Amniotic epithelial cell (primary cell): ENCODE results near the gene STARD3NL.
A peak's percentile ranks its signal among the peaks of the same experiment; 100 is the strongest.
"Not testable (repeated sequence)": the region's sequence is repeated elsewhere in the genome, so short reads cannot be mapped to it uniquely, and the experiment has no call there.

Source experiments
- DNase-seq: peaks from one replicate; pipeline ENCODE4 v3.0.0-alpha.2; 2010; ENCODE audit warnings: low read depth

Gene STARD3NL, protein sequence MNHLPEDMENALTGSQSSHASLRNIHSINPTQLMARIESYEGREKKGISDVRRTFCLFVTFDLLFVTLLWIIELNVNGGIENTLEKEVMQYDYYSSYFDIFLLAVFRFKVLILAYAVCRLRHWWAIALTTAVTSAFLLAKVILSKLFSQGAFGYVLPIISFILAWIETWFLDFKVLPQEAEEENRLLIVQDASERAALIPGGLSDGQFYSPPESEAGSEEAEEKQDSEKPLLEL

DNA sequence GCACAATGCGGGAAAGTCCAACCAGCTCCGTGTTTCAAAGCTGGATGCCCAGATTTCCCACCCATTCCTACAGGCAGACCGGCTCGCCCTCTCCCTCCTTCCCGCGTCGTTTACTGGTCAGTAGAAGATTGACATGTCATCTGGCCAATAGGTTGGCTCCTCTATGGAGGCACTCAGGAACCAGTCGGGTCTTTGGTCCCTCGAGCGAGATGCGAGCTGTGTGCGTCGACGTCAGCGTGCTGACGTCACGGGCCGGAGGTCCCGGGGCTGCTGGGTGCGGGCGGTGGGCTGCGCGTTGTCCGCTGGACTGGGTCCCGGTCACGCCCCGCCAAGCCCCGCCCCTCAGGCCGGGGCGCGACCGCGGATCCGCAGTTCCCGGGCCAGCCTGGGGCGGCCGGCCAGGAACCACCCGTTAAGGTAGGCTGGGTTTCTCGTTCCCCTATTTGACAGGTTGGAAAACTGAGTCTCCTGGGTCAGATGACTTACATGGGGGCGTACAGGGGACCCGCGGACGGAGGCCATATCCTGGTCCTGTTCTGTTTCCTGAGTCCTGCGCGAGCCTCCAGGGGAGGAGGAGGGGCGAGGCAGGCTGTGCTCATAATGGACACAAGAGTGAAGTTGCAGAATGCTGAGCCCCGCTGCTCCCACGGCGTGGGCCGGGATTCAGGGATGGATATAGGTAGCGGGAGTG, at the start of gene STARD3NL:
STARD3NL (plus strand) TSS at position 242 of the 691 bp plus-strand sequence. CDS start 29,260 bp downstream, outside the sequence.
- DNase-seq: peak; percentile 100

DNA sequence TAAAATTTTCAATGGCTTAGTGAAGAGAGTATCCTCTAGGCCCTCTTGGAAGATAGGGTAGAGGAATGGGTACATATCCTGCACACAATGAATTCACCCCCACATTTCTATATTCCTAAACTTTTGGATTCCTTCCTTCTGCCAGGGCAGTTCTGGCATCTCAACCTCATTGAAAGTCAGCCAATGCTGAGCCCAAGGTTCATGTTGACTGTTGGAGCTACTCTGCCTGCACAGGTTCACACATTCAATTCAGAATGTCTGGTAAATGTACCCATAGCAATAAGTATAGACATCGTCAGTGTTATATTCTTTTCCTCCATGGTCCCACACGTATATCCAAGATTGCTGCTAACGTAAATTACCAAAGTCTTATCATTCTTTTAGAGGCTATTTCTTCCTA, 48.9 kb upstream of the STARD3NL start:
- DNase-seq: no peak

DNA sequence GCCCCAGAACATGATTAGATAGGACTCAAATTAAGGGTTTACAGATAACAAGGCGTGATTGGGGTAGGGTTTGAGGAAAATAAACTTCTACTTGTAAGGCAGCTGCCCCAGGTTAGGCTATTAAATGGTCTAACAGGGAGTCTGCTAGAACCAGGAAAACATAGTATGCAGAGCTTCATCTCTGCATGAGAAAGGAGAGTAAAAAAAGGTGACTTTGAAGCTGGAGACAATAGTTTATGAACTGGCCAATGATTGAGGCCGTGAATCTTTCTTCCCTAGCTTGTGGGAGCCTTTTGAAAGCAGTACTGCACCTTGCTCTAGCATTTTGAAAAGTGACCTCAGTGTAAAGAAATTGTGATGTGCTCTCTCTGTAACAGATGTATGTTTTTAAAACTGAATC, 48.5 kb upstream of the STARD3NL start:
- no peak for DNase-seq

DNA sequence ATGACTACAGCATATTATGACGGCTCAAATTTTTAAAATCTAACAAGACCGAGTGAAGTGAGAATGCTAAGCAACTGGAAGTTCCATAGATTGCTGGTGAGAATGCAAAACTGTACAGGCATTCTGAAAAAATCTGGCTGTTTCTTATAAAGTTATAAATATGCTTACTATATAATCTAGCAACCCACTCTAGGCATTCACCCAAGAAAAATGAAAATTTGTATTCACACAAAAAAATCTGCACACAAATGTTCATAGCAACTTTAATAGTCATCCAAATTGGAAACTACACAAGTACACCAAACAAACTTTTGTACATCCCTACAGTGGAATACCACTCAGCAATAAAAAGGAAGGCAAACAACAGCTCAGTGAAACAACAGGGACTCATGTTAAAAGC, 39.9 kb upstream of the STARD3NL start:
- DNase-seq: no peak

DNA sequence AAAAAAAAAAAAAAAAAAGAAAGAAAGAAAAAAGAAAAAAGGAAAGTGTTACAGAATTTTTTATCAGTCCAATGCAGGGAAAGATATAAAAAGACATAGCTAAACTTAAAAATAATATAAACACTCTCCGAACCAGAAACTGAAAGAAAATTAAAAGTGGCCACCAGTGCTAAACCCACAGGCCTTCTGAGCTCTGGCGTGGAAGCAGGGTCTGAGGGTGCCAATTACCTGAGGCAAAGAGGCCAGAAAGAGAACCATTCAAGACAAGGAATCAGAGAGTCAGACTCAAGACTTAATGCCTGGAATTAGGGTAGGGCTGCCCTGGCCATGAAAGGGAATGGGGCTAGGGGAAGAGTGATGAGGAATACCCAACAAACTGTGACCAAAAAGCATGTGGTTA, 36.9 kb upstream of the STARD3NL start:
- DNase-seq: no peak

DNA sequence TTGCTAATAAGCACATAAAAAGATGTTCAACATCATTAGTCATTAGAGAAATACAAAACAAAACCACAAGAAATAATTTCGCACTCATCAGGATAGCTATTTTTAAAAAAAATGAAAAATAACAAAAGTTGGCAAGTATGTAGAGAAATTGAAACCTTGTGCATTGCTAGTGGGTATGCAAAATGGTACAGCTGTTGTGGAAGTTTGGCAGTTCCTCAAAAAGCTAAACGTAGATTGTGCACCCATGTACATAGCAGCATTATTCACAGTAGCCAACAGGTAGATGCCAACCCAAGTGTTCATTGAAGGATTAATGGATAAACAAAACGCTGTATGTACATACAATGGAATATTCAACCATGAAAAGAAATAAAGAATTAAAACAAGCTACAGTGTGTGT, 35.3 kb upstream of the STARD3NL start:
- DNase-seq: no peak

DNA sequence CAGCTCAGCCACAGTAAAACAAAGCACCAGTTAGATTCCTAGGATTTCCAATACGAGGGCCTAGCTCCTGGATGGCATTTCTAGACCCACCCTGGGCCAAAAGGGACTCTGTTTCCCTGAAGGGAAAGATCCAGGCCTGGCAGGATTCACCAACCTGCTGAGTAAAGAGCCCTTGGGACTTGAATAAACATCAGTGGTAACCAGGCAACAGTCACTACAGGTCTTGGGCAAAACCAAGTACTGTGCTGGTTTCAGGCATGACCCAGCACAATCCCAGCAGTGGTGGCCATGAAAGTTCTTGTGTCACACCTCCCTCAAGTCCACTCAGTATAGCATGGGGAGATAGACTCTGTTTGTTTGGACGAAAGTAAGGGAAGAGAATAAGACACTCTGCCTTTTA, 31.0 kb upstream of the STARD3NL start:
- no peak for DNase-seq

DNA sequence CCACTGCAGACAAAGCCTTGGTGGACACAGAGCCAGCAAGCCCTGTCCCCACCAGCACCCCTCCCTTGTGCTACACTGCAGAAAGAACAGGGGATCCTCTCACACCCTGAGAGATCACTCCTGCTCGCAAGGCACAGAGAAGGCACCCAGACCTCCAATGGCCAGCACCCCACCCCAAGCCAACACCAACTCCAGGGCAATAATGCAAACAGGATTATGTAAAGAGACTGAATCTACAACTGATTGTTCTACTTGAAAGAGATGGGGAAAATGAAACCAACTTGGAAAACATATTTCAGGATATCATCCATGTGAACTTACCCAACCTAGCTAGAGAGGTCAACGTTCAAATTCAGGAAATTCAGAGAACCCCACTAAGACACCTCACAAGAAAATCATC, 26.5 kb upstream of the STARD3NL start:
- DNase-seq: no peak

DNA sequence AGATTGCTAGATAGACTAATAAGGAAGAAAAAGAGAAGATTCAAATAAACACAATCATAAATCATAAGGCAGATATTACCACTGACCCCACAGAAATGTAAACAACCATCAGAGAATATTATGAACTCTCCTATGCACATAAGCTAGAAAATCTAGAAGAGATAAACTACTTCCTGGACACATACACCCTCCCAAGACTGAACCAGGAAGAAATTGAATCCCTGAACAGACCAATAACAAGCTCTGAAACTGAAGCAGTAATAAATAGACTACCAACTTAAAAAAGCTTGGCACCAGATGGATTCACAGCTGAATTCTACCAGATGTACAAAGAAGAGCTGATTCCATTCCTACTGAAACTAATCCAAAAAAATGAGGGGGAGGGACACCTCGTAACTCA, 24.5 kb upstream of the STARD3NL start:
- no peak for DNase-seq

DNA sequence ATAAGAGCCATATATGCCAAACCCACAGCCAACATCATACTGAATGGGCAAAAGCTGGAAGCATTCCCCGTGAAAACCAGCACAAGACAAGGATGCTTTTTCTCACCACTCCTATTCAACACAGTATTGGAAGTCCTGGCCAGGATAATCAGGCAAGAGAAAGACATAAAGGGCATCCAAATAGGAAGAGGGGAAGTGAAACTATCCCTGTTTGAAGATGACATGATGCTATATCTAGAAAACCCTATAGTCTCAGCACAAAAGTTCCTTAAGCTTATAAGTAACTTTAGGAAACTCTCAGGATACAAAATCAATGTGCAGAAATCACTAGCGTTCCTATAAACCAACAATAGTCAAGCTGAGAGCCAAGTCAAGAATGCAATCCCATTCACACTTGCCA, 23.8 kb upstream of the STARD3NL start:
- no peak for DNase-seq

DNA sequence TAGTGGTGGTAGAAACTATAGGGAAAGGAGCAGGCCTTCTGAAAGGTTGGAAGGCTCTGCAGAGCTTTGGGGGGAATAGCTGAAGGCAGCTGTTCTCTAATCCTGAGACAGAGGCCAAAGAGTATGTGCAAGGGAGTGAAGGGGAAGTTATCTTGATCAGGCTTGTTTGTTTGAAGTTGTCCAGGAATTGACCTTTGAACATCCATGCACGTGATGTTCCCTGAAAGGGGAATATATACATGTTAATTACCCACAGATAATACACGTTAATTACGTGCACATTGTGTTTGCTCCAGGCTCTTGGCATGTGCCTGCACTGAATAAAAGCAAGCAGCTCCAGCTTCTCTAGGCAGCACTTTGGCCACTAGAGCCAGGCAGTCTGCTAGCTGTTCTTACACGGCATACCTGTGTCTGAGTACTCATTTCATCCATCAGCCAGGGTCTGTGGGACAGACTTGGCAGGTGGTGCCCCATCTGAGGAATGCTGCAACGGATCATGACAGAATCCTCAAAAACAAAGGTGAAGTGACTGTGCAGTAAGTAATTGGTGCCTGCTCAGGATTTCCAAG, 18.0 kb upstream of the STARD3NL start:
- no peak for DNase-seq

DNA sequence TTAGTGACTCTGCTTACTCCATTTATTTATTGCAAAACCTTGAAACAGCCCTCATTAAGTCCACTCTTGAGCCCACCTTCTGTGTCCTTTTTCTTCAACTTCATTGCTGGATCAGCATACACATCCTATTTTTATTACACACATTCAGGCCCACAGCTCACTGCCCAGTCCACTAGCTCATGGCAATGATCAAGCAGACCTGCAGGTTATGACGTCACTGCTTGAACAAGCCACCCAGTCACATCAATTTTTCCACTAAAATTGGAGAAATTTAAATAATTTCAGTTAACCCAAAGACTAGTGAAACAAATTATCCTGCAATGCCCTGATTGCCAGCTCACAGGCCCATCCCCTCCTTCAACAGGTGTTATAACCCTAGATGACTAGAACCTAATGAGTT, 16.0 kb upstream of the STARD3NL start:
- no peak for DNase-seq

DNA sequence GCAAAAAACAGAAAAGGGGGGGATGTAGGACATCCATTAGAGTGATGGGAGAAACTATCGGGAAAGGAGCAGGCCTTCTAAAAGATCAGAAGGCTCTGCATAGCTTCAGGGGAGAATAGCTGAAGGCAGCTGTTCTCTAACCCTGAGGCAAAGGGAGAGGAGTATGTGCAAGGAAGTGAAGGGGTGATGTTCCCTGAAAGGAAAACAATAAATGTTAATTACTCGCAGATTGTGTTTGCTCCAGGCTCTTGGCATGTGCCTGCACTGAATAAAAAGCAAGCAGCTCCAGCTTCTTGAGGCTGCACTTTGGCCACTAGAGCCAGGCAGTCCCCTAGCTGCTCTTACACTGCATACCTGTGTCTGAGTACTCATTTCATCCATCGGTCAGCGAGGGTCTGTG, 14.4 kb upstream of the STARD3NL start:
- no peak for DNase-seq

DNA sequence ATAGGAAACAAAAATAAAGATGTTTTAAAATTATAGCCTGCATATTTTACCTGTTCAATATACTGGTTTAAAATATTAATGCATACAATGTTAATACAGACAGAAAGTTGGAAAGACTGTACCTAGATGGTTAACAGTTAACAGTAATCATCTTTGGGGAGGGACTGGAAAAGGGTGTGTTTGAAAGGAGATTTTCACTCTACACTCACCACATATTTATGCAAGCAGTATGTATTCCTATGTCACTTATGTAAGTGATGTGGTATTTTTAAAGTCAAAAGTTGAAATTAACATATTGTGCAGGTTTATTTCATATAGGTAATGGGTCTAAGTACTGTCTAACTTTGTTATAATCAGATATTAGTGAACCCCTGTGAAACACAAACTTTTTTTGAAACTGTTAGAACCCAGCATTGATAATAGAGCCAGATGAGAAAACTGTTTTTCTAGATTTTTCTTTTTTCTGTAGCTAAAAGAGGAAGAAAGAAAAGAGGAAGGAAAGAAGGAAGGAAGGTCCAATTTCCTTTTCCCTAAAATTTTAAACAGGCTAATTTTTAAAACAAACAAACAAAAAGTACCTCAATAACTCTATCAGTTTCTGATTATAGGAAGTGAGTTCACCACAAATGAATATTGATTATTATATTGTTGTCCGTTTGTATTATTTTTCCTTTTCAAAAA, 9.0 kb upstream of the STARD3NL start:
- no peak for DNase-seq

DNA sequence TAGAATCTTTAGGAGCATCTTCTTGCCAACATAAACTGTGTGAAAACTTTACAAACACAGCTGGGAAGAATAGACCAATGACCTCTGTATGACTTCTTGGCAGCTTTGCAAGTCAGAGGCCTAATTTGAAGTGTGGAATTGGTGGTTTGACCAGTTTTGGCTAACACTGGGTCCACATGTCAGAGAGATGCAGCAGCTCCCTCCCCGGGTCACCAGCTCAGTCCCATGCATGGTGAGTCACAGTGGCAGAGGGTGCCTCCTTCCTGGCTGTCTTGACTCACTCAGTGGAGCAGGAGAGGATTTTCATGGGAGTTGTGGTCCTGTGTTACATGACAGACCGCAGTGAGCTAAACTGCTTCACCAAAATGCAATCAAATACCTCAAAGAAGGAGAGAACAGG, 8.2 kb upstream of the STARD3NL start:
- no peak for DNase-seq

DNA sequence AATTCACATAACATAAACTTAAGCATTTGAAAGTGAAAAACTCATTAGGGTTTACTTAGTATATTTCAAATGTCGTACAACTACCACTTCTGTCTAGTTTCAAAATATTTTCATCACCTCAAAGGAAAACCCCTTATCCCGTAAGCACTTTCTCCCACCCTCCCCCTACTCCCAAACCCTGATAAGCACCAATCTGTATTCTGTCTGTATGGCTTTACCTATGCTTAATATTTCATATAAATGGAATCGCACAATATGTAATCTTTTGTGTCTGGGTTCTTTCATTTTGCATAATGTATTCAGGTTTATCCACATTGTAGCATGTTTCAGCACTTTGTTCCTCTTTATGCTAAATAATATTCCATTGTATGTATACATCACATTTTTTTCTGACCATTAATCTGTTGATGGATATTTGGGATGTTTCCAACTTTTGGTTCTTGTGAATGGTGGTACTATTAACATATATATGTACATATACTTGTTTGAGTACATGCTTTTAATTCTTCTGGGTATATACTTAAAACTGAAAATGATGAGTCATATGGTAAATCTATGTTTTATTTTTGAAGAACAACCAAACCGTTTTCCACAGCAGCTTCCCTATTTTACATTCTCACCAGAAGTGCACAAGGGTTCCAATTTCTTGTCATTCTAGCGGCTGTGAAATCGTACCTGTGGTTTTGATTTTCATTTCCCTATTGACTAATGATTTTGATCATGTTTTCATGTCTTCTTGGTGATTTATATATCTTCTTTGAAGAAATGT, 6.2 kb upstream of the STARD3NL start:
- no peak for DNase-seq

DNA sequence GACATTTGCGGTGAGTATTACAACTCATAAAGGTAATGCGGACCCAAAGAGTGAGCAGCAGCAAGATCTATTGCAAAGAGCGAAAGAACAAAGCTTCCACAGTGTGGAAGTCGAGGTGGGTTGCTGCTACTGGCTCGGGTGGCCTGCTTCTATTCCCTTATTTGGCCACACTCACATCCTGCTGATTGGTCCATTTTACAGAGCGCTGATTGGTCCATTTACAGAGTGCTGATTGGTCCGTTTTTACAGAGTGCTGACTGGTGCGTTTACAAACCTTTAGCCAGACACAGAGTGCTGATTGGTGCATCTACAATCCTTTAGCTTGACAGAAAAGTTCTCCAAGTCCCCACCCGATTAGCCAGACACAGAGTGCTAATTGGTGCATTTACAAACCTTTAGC, 2.5 kb upstream of the STARD3NL start:
- DNase-seq: not testable (repeated sequence)

DNA sequence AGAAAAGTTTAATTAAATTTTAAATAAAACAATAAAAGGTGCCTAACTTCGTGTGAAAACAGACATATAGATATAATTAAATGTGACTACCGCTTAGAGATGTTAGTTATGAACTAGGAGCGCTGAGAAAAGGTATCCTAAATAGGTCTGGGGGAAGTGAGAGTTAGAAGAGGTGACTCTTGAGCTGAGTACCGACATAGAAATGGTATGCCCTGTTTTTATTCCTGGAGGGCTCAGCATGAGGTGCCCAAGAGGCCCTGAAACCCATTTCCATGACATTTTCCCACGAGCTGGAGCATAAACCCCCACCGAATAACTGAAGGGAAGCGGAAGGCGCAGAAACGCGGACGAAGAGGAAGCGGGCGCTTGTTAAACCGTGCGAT, 433 bp upstream of the STARD3NL start:
- no peak for DNase-seq

DNA sequence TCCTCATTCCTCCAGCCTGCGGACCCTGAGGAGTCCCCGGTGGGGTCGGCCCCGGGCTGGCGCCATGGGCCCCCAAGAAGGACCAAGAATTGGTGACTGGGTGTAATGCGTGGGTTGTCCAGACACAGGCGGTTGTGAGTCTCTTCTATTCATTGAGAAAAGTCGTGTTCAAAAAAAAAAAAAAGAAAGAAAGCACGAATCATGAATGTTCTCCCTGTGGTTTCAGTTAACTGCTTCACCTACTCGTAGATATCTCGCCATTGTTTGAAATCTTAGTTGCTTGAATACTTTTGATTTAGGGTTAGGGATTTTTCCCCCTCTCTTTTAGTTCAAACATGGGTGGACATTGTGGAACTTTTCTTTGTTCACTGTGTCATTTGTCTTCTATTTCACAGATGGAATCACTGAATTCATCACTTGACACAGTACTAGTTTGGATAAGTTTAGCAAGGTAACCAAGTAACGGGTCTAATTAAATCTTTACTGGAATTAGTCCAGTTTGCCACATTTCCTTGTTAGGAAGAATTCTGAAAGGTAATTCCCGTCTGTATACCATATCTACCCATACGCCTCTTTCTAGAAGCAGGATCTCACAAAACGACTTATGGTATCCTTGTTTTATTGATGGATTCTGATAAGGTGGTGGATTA, 775 bp downstream of the STARD3NL start:
- peak; percentile 44 for DNase-seq

DNA sequence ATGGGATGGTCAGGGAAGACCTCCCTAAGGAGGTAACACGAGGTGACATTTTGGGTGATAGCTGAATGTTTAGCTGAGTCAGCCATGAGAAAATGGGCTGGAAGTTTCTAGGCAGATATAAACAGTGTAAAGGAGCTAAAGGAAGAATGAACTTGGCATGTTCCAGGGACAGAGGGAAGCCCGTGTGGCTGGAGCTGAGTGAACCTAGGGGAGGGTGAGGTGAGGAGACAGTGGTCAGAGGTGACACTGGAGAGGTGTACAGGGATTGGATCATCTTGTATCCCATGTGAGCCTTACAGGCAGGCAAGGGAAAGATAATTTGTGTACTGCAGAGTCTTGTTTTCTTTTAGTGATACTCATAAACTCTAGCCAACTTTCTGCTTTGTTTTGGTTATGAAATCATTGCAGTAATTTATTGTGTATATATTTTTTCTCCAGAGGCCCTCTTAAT, 1.8 kb downstream of the STARD3NL start:
- DNase-seq: peak; percentile 22

DNA sequence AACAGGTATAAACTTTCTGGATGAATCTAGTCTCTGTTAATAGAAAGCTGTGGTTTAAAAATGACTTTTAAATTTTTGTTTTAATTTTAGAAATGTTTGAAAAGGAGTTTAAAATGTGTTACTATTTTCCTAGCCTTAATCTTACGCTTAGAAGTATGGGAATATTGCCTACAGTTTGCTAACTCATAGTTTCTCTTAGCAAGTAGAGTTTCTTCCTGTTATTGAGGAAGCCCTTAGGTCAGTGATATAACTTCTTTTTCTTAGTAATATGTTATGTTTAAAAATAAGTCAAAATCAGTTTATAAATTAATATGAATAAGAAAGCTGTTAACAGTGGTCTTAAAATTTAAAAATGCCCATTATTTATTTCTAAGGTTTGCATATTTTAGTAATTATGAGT, 3.1 kb downstream of the STARD3NL start:
- DNase-seq: no peak

DNA sequence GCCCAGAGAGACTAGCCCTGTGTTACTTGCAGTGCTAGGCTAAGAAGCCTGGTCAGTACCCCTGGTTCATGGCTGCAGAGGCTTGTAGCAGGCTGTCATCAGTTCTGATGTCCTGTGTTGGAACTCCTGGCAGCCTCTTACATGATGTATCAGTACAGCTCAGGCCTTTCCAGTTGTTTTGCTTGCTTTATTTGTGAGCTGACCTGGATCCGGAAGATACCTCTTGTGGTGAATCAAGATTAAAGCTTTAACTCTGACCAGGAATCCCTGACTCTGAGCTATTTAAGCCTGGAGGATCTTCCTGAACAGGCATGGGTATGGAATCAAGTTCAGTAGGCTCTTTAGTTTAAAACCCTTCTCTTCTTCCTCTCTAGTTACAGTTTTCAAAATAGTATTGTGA, 4.4 kb downstream of the STARD3NL start:
- DNase-seq: peak; percentile 23
